MM.1S (cell line): ENCODE measurements around the gene NTF3.
"Not testable (repeated sequence)": the region's sequence is repeated elsewhere in the genome, so short reads cannot be mapped to it uniquely, and the experiment has no call there.

Source experiments
- DNase-seq: peaks from one replicate; pipeline ENCODE4 v3.0.0-alpha.2; 2015
- H2AFZ ChIP-seq: fragments of 300-600 bp; sonication (generic); 2 replicates; pipeline ENCODE4 v1.6.0; 2016; ENCODE audit warnings: antibody characterized with exemption, low read length
- H3F3A ChIP-seq: fragments of 300-600 bp; sonication (generic); 2 replicates; pipeline ENCODE4 v1.6.1; 2016; ENCODE audit warnings: mild to moderate bottlenecking, antibody characterized with exemption, low read length, moderate library complexity, mixed read lengths; ENCODE audit not compliant: insufficient read depth
- H3K27ac ChIP-seq: fragments of 300-600 bp; sonication (generic); 2 replicates; pipeline ENCODE4 v1.5.1; 2016; ENCODE audit warnings: mild to moderate bottlenecking, low read length
- H3K27me3 ChIP-seq: fragments of 300-600 bp; sonication (generic); replicated peaks from 2 replicates; pipeline ENCODE4 v1.6.0; 2016; ENCODE audit warnings: low read length; ENCODE audit not compliant: insufficient read depth
- H3K36me3 ChIP-seq: fragments of 300-600 bp; sonication (generic); replicated peaks from 2 replicates; pipeline ENCODE4 v1.6.1; 2016; ENCODE audit warnings: mild to moderate bottlenecking, low read length, mixed read lengths; ENCODE audit not compliant: insufficient read depth
- H3K4me1 ChIP-seq: fragments of 300-600 bp; sonication (generic); 2 replicates; pipeline ENCODE4 v1.6.1; 2016; ENCODE audit warnings: low read length, mixed read lengths
- H3K4me2 ChIP-seq: fragments of 300-600 bp; sonication (generic); 2 replicates; pipeline ENCODE4 v1.6.0; 2016; ENCODE audit warnings: low read depth, low read length
- H3K4me3 ChIP-seq: fragments of 300-600 bp; sonication (generic); 2 replicates; pipeline ENCODE4 v1.5.1; 2016; ENCODE audit warnings: low read length, mixed read lengths
- H3K79me2 ChIP-seq: fragments of 300-600 bp; sonication (generic); 2 replicates; pipeline ENCODE4 v1.6.1; 2016; ENCODE audit warnings: mixed run types, low read length, mixed read lengths
- H3K9ac ChIP-seq: fragments of 300-600 bp; sonication (generic); 2 replicates; pipeline ENCODE4 v1.6.1; 2016; ENCODE audit warnings: low read length, mixed read lengths
- H3K9me2 ChIP-seq: fragments of 300-600 bp; sonication (generic); replicated peaks from 2 replicates; pipeline ENCODE4 v1.6.1; 2016; ENCODE audit warnings: mild to moderate bottlenecking, low read length, mixed read lengths; ENCODE audit not compliant: insufficient read depth
- H3K9me3 ChIP-seq: fragments of 300-600 bp; sonication (generic); replicated peaks from 2 replicates; pipeline ENCODE4 v1.6.1; 2016; ENCODE audit warnings: mild to moderate bottlenecking, low read length, mixed read lengths; ENCODE audit not compliant: insufficient read depth
- H4K20me1 ChIP-seq: fragments of 300-600 bp; sonication (generic); 2 replicates; pipeline ENCODE4 v1.6.1; 2016; ENCODE audit warnings: mild to moderate bottlenecking, low read length, moderate library complexity, mixed read lengths; ENCODE audit not compliant: insufficient read depth
- CTCF ChIP-seq: fragments of 300-600 bp; sonication (generic); IDR thresholded peaks from 2 replicates; pipeline ENCODE4 v1.5.1; 2016; ENCODE audit warnings: antibody characterized with exemption, low read length, mixed read lengths
- EZH2 ChIP-seq: fragments of 300-600 bp; sonication (generic); optimal IDR thresholded peaks from 2 replicates; pipeline ENCODE3; 2017; ENCODE audit warnings: low read depth, mild to moderate bottlenecking, antibody characterized with exemption, low read length, mixed read lengths
- EZH2phosphoT487 ChIP-seq: fragments of 300-600 bp; sonication (generic); IDR thresholded peaks from 2 replicates; pipeline ENCODE4 v1.6.1; 2018; ENCODE audit warnings: antibody characterized with exemption, low read length

NTF3 gene

GRCh38 chr12:5535541-5535940, 103.6 kb downstream of the NTF3 start:
- H3K36me3 ChIP-seq = no peaks in the 10 kb centered on the region
- H2AFZ ChIP-seq = no peak overlapping the region
- no peaks in the 10 kb centered on the region for H3K27me3 ChIP-seq
- no peaks in the 10 kb centered on the region for H3K9me2 ChIP-seq
- no peak overlapping the region for H3K4me3 ChIP-seq
- H3K4me2 ChIP-seq = no peak overlapping the region
- no peak for TF ChIP-seq EZH2phosphoT487
- no peaks in the 10 kb centered on the region for H3K9me3 ChIP-seq
- H3K4me1 ChIP-seq = no peaks in the 10 kb centered on the region
- H4K20me1 ChIP-seq = no peaks in the 10 kb centered on the region
- no peaks in the 10 kb centered on the region for H3F3A ChIP-seq
- H3K27ac ChIP-seq = no peak overlapping the region
- no peak for DNase-seq
- H3K79me2 ChIP-seq = no peaks in the 10 kb centered on the region
- H3K9ac ChIP-seq = no peak overlapping the region

GRCh38 chr12:5537026-5537615, 105.2 kb downstream of the NTF3 start:
- H3K9me2 ChIP-seq, H4K20me1 ChIP-seq, H3K27me3 ChIP-seq, H3K9ac ChIP-seq, H3K36me3 ChIP-seq, H3K4me3 ChIP-seq, H3K4me2 ChIP-seq, H3K27ac ChIP-seq, H3K4me1 ChIP-seq, H3F3A ChIP-seq, DNase-seq, H3K79me2 ChIP-seq, H2AFZ ChIP-seq, H3K9me3 ChIP-seq: not testable (repeated sequence)

GRCh38 chr12:5537771-5538170, 105.9 kb downstream of the NTF3 start:
- H4K20me1 ChIP-seq = no peaks in the 10 kb centered on the region
- H3K4me2 ChIP-seq = no peak overlapping the region
- DNase-seq = no peak
- no peaks in the 10 kb centered on the region for H3K4me1 ChIP-seq
- H3K9me3 ChIP-seq = no peaks in the 10 kb centered on the region
- no peak for TF ChIP-seq CTCF
- TF ChIP-seq EZH2phosphoT487 = no peak
- no peak for TF ChIP-seq EZH2
- no peak overlapping the region for H3K4me3 ChIP-seq
- H3K27me3 ChIP-seq = no peaks in the 10 kb centered on the region
- H3K9ac ChIP-seq = no peak overlapping the region
- H2AFZ ChIP-seq = no peak overlapping the region
- no peaks in the 10 kb centered on the region for H3K36me3 ChIP-seq
- no peaks in the 10 kb centered on the region for H3K9me2 ChIP-seq
- H3K27ac ChIP-seq = no peak overlapping the region
- H3F3A ChIP-seq = no peaks in the 10 kb centered on the region
- H3K79me2 ChIP-seq = no peaks in the 10 kb centered on the region
